Choroid plexus epithelial cell (primary cell): ENCODE data around the gene PLCB1.

Source experiments
- DNase-seq: peaks from one replicate; pipeline ENCODE4 v3.0.0-alpha.2; 2010; ENCODE audit warnings: low read depth
- H3K4me3 ChIP-seq: 2 replicates; pipeline ENCODE4 v1.5.1; 2011; ENCODE audit warnings: low read depth, mild to moderate bottlenecking, control low read depth, low read length, moderate library complexity
- TF ChIP-seq, protein P1 (sequence below): conservative IDR thresholded peaks from 2 replicates; pipeline ENCODE4 v1.5.1; 2011; ENCODE audit warnings: low read depth, mild to moderate bottlenecking, control low read depth, inconsistent platforms, low read length, moderate library complexity

Gene PLCB1

DNA sequence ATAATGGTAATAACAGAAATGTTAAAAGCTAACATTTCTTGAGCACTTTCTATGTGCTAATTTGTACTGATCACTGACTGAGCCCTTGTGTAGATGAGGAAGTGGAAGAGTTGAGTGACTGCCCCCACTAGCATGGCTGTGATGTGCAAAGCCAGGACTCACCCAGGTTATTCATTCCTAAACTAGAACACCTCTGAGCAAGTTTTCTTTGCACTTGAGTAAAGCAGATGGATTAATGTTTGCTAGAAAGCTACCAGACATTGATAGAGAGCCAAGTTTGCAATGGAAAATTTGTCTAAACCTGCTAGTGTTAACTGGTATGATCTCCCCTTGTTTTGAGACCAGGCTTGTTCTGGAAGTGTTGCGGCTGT is 469.5 kb downstream of the PLCB1 start:
- DNase-seq, result no peak
- no peak overlapping the region for H3K4me3 ChIP-seq
- TF ChIP-seq, protein P1, sequence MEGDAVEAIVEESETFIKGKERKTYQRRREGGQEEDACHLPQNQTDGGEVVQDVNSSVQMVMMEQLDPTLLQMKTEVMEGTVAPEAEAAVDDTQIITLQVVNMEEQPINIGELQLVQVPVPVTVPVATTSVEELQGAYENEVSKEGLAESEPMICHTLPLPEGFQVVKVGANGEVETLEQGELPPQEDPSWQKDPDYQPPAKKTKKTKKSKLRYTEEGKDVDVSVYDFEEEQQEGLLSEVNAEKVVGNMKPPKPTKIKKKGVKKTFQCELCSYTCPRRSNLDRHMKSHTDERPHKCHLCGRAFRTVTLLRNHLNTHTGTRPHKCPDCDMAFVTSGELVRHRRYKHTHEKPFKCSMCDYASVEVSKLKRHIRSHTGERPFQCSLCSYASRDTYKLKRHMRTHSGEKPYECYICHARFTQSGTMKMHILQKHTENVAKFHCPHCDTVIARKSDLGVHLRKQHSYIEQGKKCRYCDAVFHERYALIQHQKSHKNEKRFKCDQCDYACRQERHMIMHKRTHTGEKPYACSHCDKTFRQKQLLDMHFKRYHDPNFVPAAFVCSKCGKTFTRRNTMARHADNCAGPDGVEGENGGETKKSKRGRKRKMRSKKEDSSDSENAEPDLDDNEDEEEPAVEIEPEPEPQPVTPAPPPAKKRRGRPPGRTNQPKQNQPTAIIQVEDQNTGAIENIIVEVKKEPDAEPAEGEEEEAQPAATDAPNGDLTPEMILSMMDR, result no peak

DNA sequence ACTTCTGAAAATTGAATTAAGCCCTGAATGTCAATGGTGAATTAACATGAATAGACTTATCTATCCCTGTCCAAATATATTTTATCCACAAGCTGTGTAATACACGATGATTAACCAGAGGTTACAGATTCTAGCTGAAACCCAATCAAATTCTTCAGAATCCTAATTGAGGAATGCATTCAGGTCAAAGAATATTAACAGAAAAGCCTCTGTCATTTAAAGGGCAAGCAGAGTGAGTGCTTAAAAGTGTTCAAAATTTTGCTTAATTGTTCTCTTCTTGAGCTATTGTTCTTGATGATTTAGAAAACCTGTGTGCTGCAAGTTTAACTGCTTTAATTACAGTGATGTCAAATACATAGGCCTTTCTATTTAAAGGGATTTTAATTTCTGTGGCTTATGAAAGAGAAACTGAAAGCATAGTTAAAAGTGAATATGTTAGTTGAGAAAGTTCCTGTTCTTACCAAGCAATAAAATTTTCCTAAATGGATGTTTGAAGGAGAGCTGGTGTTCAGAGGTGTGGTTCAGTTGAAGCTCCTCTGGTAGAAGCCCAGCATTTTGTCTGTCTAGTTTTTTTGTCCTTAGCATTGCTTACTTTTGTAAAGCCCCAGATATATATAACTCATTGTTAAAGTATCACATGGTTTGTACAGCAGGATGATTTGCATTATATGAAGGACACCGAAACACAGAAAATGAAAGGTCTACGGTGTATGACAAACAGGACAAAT is 470.5 kb downstream of the PLCB1 start:
- DNase-seq, result peak; percentile 16
- TF ChIP-seq, protein P1, result no peak
- H3K4me3 ChIP-seq, result no peak overlapping the region

DNA sequence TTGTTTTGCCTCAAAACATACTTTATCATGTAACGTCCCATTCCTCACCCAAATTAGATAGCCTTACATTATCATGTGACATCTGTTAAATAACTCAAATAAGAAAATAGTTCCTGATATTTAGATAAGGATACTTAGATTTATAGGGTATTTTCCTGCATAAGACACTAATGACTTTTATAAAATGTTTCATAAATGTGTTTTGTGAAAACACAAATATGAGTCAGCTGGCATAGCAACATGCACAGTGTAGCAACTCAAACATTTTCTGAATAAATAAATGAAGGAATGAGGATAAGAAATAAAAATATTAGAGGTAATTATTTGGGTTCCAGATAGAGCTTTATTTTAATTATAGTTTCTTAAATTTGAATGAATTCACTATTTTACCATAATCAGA is 476.4 kb downstream of the PLCB1 start:
- DNase-seq, result no peak
- TF ChIP-seq, protein P1, result no peak
- no peak overlapping the region for H3K4me3 ChIP-seq

DNA sequence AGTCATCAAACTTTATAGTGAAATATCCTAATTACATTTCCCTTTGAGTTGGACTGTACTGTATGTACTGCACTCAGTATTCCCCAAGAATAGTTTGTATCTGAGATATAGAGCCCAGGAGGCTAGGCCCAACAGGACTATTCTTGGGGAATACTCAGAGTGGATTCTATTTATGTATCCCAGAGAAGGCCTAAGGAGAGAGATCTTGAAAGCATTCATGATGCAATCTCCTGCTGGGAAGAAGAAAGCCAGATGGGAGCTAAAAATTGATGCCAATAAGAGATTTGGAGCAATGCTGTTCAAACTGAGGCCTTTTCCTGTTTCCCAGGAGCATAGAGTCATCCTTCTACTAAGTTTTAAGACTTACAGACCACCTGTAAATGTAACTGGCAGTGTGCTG is 484.7 kb downstream of the PLCB1 start:
- TF ChIP-seq, protein P1, result no peak
- H3K4me3 ChIP-seq, result no peak overlapping the region
- peak; percentile 19 for DNase-seq

DNA sequence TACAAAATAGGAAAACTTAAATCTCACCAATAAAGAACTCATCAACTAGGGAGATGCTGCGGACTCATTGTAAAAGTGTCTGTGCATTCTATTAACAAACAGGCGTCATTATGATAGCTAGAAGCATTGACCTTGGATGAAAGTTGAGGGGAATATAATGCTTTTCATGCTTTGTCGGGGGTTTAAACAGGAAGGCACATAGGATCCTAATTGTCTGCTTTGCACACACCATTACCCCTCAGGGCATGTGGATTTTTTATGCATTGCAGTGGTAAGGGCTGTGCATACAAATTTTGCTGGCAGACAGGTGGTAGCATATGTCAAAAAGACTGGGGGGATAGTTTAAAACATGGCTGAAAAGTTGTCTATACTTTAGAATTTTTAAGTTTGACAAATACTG is 488.9 kb downstream of the PLCB1 start:
- no peak overlapping the region for H3K4me3 ChIP-seq
- TF ChIP-seq, protein P1, result no peak
- DNase-seq, result no peak

DNA sequence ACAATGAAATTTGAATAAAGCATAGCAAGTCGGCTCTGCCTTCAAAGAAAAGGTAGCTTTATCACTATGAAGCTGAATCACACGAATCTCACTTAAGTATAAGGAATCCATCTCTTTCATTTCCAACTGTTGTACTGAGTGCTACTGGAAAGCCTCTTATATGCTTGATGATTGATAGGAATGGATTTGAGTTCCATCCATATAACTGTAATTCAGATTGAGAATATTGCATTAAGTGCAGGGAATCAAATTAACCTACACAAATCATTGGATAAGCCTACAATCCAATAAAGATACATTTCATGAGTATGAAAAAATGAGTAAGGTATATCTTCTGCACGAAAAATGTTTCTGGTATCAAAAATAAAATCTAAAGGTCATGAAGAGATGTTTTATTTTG is 492.0 kb downstream of the PLCB1 start:
- H3K4me3 ChIP-seq, result no peak overlapping the region
- no peak for DNase-seq
- TF ChIP-seq, protein P1, result no peak

DNA sequence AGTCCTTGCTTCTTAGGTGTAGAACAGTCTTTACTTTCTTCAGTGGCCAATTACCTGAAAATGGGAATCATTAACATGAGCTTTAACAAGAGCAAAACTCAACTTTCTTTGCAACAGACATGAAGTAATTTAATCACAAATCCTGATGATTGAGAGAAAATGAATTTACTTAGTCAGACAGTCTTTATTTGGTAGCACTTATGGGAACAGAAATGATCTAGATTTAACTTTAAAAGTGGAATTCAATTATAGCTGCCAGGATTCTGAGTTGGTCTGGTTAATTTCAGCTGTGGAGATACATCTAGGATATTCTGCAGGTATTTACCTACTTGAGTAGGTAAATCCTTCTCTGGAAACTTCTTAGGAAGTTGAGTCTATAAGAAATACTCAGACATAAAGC is 492.6 kb downstream of the PLCB1 start:
- TF ChIP-seq, protein P1, result no peak

More for the DNA sequence above, 492.6 kb downstream of the PLCB1 start:
- H3K4me3 ChIP-seq, result no peak overlapping the region
- DNase-seq, result no peak
